Upper lobe of right lung (tissue), 1 donor: ENCODE results near the gene ZSCAN4. TPM values are rescaled to one million over a fixed set of nuclear protein-coding genes. Genes with fewer than 3 reads are reported as not detected.

Experiments used
- ATAC-seq: fragments of 200-7000 bp; cut with Tn5 transposase; one replicate; pipeline ENCODE4 v1.9.1; 2020; ENCODE audit warnings: mild to moderate bottlenecking, moderate library complexity
- DNase-seq: peaks from one replicate; pipeline ENCODE4 v3.0.0-alpha.2; 2020
- H3K27ac ChIP-seq: fragments of 200-600 bp; one replicate; pipeline ENCODE4 v1.8.0; 2022
- H3K27me3 ChIP-seq: fragments of 200-600 bp; one replicate; pipeline ENCODE4 v1.8.0; 2022; ENCODE audit warnings: mild to moderate bottlenecking
- H3K36me3 ChIP-seq: fragments of 200-600 bp; one replicate; pipeline ENCODE4 v1.8.0; 2022
- H3K4me1 ChIP-seq: fragments of 200-600 bp; one replicate; pipeline ENCODE4 v1.8.0; 2022
- H3K4me3 ChIP-seq: fragments of 200-600 bp; one replicate; pipeline ENCODE4 v1.8.0; 2022; ENCODE audit warnings: mild to moderate bottlenecking
- H3K9me3 ChIP-seq: fragments of 200-600 bp; one replicate; pipeline ENCODE4 v1.8.0; 2022
- intact Hi-C: fragments of 100-400 bp; cut with DNase I; formaldehyde crosslinking; loops from one replicate; pipeline ENCODE4 v1.11.0; 2022
- total RNA-seq: library from RNA; stranded (reverse); fragmentation: NEBNext Ultra II Directional; extraction: Animal tissue kit (Norgen Biotek cat#: 25700); gene quantifications from one replicate; pipeline ENCODE4 v1.2.1, GENCODE V29; 2021
- TF ChIP-seq, protein P1 (sequence below): fragments of 200-600 bp; IDR thresholded peaks from one replicate; pipeline ENCODE4 v1.8.0; 2022; ENCODE audit warnings: antibody characterized with exemption
- donor health status: DM: no; HTN: yes; CAD: no; lungs with severe emphysema.

Gene ZSCAN4
- total RNA-seq, 1 donor from 2014 or later = not detected

- Histone ChIP-seq H3K36me3 (peaks cover 43% of the 10 kb centered on the region), H3K4me1 (peaks cover 11% of the 10 kb centered on the region), H3K9me3 (peaks cover 61% of the 10 kb centered on the region), H3K27ac (no peak overlapping the region), H3K27me3 (no peaks in the 10 kb centered on the region), H3K4me3 (no peak overlapping the region)
- no peak for DNase-seq
- ATAC-seq = no peak
- intact Hi-C loops = no loop called here
- TF ChIP-seq, protein P1, sequence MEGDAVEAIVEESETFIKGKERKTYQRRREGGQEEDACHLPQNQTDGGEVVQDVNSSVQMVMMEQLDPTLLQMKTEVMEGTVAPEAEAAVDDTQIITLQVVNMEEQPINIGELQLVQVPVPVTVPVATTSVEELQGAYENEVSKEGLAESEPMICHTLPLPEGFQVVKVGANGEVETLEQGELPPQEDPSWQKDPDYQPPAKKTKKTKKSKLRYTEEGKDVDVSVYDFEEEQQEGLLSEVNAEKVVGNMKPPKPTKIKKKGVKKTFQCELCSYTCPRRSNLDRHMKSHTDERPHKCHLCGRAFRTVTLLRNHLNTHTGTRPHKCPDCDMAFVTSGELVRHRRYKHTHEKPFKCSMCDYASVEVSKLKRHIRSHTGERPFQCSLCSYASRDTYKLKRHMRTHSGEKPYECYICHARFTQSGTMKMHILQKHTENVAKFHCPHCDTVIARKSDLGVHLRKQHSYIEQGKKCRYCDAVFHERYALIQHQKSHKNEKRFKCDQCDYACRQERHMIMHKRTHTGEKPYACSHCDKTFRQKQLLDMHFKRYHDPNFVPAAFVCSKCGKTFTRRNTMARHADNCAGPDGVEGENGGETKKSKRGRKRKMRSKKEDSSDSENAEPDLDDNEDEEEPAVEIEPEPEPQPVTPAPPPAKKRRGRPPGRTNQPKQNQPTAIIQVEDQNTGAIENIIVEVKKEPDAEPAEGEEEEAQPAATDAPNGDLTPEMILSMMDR = no peak
These were observed 31.4 kb upstream of the ZSCAN4 start for GRCh38 chr19:57637379-57637778.

GRCh38 chr19:57641715-57642234 is 27.0 kb upstream of the ZSCAN4 start:
- TF ChIP-seq, protein P1 = no peak
- no peaks in the 10 kb centered on the region for H3K4me1 ChIP-seq
- ATAC-seq = no peak
- peaks cover 36% of the 10 kb centered on the region for H3K36me3 ChIP-seq
- peaks cover 69% of the 10 kb centered on the region for H3K9me3 ChIP-seq
- intact Hi-C loops = no loop called here
- H3K27ac ChIP-seq = no peak overlapping the region
- H3K27me3 ChIP-seq = no peaks in the 10 kb centered on the region
- DNase-seq = no peak
- H3K4me3 ChIP-seq = no peak overlapping the region

- peaks cover 36% of the 10 kb centered on the region for H3K36me3 ChIP-seq
- peaks cover 62% of the 10 kb centered on the region for H3K9me3 ChIP-seq
- H3K4me1 ChIP-seq = no peaks in the 10 kb centered on the region
- no peak for ATAC-seq
- TF ChIP-seq, protein P1 = no peak
- H3K27ac ChIP-seq = no peak overlapping the region
- no peak overlapping the region for H3K4me3 ChIP-seq
- DNase-seq = no peak
- intact Hi-C loops = no loop called here
- H3K27me3 ChIP-seq = no peaks in the 10 kb centered on the region
These were observed 26.2 kb upstream of the ZSCAN4 start for GRCh38 chr19:57642396-57643046.

DNA sequence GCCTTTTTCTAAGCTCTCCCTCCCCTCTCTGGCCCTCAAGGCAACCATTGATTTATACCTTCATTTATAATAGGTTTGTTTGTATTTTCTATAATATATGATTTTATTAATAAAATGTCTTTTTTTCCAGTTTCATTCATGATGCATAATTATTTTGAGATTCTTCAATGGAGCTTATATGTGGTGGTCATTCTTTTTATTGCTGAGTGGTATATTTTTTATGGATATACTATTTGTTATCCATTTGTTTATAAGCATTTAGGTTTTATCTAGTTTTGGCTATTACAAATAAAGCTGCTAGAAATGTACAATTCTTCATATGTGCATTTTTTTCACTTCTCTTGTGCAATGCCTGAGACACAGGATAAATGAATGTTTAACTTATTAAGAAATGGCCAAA is 25.0 kb upstream of the ZSCAN4 start:
- TF ChIP-seq, protein P1 = no peak
- Histone ChIP-seq H3K9me3 (peaks cover 50% of the 10 kb centered on the region), H3K27ac (no peak overlapping the region), H3K4me3 (no peak overlapping the region), H3K36me3 (peaks cover 35% of the 10 kb centered on the region), H3K27me3 (no peaks in the 10 kb centered on the region), H3K4me1 (no peaks in the 10 kb centered on the region)
- intact Hi-C loops = no loop called here
- no peak for DNase-seq
- no peak for ATAC-seq

GRCh38 chr19:57648331-57649003 is 20.3 kb upstream of the ZSCAN4 start:
- Histone ChIP-seq H3K4me3 (no peak overlapping the region), H3K27ac (no peak overlapping the region), H3K36me3 (no peaks in the 10 kb centered on the region), H3K9me3 (peaks cover 6% of the 10 kb centered on the region), H3K27me3 (no peaks in the 10 kb centered on the region), H3K4me1 (no peaks in the 10 kb centered on the region)
- no peak for DNase-seq
- intact Hi-C loops = no loop called here
- no peak for ATAC-seq
- TF ChIP-seq, protein P1 = no peak
